ENCODE measurements around the gene CHMP5.

Gene CHMP5

GRCh38 chr9:33244137-33244784 is 20.6 kb upstream of the CHMP5 start:
- DNase-seq: no peak

- DNase-seq: no peak
Measured at GRCh38 chr9:33245341-33245740, 19.5 kb upstream of the CHMP5 start.

GRCh38 chr9:33246269-33246860 is 18.5 kb upstream of the CHMP5 start:
- no peak for DNase-seq

DNA sequence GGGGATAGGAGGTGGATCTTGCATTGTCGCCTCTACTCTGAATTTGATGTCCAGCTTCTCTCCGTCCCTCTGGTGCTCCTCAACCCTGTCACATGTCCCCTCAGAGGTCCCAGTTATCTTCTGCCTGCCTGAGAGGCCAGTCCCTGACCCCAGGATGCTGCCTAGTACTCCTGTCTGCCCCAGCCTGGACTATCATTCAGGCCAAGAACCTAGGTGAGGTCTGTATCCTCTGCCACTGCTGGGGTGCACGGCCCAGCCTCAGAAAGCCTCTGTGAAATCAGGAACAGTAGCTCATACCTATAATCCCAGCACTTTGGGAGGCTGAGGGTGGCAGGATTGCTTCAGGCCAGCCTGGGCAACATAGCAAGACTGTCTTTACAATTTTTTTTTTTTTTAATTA is 16.2 kb upstream of the CHMP5 start:
- DNase-seq: no peak

DNA sequence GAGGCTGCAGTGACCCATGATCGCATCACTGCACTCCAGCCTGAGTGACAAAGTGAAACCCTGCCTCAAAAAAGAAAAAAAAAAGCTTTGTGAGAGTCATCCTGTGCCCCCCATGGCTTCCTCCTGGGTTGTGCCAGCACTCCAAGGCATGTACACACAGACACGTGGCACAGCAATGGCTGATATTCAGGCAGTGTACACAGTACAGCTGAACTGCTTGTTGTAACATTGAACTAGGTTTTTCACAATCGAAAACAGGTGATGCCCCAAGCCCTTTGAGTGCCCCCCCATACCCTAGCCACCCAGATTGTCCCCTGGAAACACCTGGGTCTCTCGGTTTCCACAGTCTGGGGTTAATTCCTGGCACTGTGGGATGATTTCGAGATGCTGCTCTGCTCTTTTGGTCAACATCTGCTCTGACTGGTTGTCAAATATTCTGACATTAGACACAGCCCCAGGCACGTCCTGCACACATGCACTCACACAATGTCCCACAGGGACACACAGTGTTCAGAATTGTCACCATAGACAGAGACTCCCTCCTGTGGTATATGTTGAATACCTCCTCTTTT is 15.7 kb upstream of the CHMP5 start:
- DNase-seq: no peak

DNA sequence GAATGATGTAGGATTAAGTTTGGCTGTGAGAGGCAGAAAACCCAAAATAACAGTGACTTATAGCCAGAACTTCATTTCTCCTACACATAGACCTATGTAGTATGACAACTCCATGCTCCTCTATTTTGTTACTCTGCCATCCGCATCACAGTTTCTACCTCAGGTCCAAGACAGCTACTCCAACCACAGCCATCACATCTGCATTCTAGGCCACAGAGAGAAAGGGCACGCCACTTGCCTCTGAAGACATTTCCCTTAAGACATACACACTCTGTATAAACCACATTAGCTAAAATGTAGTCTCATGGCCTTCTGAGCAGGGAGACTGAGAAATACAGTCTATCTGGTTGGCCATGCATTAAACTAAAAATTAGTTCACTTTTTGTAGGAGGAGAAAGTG is 14.9 kb upstream of the CHMP5 start:
- no peak for DNase-seq

- no peak for DNase-seq
Measured at GRCh38 chr9:33250458-33250995, 14.3 kb upstream of the CHMP5 start.

DNA sequence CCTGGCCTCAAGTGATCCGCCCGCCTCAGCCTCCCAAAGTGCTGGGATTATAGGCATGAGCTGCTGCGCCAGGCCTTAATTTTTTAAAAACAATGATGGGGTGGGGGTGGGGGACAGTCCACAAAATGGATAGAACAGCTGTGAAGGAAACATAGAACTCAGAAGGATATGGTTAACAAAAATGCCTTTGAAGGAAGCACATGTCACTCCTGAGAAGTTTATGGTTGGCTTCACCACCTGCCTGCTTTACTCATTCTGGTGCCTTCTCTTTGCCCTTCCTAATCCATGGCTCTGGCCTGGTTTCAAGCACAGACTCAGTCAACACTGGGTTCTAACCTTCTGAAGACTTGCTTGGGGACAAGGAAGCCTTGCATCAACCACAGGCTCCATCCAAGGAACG is 10.6 kb upstream of the CHMP5 start:
- no peak for DNase-seq

DNA sequence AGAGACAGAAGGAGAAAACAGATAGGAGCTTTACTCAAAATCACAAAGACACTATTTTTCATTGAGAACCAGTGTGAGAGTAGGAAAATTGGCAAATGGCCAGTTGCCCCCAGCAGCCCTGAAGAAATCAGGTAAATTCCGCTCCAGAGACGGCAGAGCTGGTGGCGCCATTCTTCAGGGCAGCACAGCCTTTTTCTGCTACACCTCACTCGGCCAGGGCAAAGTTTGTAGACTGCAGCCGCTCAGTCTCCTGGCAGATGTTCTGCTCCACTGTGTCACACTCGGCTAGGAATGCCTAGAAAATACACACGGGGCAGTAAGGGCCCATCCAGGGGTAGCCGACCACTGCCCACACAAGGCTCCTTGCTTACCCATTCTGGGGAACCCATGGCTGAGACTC is 9.8 kb upstream of the CHMP5 start:
- DNase-seq: no peak

DNA sequence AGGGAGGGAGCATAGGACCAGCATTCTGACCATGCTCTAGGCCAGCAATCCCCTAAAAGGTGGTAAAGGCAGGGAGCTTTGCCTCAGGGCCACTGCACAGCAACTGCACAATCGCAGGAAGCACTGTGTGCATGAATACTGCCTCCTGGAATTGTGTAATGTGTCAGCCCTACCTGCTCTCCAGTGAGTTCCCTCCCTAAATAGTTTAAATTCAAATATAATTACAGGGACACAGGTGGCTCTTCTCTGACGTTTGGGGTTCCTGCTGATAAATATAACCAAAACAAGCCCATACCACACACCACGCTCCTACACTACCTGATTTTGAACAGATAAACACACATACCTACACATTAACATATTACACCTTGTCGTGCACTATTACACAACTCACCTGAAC is 9.4 kb upstream of the CHMP5 start:
- no peak for DNase-seq

DNA sequence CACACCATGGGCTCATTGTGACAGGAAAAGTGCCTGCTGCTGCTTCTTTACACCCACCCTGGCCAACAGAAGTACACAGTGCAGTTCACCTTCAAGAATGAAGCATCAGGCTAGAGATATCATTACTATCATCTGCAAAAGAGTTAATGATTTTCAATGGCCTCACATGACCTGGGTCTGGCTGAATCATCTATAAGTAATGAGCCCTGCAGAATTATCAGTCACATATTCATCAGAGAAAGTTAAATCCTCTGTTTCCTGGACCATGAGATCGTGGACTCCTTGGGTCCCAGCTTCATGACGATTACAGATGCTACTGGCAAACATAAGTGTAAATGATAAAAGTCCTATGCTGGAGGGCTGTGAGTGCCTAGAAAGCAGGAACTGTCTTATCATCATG is 8.6 kb upstream of the CHMP5 start:
- no peak for DNase-seq

- no peak for DNase-seq
Measured at GRCh38 chr9:33257276-33257675, 7.6 kb upstream of the CHMP5 start.

DNA sequence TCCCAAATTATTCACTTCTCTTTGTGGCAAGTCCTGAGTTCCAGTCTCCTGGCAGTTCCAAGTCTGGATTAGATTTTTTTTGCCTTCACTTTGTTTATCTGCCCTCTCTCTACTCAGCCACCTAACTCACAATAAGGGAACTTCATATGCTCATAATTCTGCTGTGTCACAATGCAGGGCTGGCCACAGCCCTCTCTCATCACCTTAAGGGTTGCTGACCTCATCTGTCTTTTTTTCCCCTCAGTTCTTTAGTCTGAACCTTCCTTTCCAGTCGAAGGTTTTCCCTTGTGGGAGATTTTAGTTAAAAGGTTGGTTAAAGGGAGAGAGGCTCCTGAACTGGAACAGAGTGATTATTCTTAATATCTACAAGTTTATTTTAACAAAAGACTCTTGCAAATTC is 4.5 kb upstream of the CHMP5 start:
- DNase-seq: no peak

- DNase-seq: peak; percentile 6
Measured at GRCh38 chr9:33263131-33264002, 1.5 kb upstream of the CHMP5 start.

DNA sequence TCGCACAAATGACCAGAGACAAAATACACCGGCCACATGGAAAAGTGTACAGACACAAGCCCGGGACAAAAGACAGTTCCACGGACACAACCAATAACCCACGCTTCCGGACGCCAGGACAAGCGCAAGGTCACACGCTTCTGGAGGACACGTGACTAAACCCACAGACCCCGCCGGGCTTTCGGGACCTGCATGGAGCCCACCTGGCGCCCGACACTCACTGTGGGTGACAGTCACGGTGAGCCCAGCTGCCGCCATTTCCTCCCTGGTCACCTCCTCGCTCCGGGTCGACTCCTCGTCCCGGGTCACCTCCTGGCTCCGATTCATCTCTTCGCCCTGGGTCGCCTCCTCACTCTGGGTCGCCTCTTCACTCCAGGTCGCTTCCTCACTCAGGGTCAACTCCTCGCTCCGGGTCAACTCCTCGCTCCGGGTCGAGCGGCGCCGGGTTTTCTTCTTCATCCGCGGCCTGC is 811 bp upstream of the CHMP5 start:
- DNase-seq: peak; percentile 24

GRCh38 chr9:33265211-33265865 is 489 bp downstream of the CHMP5 start:
- DNase-seq: no peak

DNA sequence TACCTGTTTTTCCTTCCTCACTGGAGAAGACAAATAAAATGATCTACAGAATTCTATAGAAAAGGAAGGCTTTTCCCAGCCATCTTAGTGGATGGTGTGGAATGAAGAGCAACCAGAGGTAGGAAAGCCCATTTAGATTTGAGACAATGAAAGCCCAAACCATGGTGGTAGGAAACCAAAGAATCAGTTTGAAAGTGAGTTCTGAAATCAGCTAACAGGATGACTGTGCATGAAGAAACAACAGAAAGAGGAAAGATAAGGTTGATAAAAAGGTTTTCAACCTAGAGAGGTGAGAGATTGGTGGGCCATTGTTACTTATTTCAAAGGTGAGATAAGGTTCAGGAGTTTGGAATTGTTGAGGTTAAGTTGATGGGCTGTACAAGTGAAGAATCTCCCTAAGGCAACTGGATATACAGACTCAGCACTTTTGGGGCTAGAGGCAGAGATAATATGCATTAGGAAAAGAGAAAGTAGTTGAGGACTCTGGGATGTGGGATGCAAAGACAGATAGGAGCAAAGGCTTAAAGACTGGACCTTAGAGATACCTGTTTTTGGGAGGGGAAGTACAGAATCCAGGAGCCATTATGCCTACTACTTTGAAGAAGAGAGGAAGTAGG is 2.4 kb downstream of the CHMP5 start:
- DNase-seq: no peak

DNA sequence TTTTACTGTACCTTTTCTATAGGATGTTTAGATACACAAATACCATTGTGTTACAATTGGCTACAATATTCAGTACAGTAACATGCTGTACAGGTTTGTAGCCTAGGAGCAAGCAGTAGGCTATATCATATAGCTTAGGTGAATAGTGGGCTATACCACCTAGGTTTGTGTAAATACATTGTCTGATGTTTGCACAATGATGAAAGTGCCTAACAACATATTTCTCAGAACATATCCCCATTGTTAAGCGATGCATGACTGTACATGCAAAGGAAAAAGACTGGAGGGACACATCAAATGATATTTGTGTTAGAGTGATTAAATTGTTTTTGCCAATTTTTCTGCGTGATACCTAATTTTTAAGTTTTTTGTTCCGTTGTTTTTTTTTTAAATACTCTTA is 5.3 kb downstream of the CHMP5 start:
- no peak for DNase-seq

DNA sequence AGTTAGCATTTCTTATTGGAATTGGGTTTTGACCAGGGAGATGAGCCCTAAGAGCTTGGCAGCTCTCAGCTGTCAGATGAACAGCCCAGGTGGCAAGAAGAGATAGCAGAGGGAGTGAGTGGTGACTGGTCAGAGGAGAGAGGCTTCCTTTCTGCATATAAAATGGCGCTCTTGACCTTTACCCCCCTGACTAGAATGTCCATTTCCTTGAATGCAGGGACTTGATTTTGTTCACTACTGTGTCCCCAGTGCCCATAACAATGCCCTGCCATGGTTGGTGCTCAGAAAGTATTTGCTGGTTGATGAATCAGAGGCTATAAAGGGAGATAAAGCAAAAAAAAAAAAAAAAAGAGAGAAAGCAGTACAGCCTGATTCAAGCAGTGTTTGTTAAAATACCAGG is 7.2 kb downstream of the CHMP5 start:
- no peak for DNase-seq

DNA sequence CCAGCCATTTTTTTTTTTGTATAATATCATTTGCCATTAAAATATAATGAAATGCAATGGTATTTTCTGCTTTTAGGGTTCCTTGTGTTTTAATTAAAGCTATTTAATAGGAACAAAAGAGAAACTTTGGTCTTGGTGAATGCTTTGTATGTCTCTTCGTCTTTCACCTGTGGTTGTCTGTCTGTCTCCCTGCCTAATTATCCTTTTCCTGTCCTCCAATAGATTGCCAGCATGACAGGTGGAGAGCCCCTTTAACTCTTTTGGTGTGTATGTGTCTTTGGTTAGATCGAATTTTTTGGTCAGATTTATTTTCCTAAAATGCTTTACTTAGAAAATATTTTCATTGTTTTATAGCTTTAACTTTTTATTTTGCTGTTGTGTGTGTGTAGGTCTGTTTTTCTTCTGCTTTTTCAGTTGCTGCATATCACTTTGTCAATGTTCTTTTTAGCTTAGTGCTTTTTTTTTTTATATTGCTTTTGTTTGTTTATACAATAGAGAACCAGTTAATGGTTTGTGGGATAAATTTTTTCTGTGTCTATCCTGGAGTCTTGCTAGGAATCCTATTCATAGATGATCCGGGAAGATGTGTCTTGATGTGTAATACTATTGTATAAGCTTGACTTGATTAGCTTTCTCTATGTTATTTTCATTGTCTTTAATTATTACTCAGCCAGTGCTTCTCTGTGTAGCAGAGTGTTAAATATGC is 8.6 kb downstream of the CHMP5 start:
- no peak for DNase-seq

DNA sequence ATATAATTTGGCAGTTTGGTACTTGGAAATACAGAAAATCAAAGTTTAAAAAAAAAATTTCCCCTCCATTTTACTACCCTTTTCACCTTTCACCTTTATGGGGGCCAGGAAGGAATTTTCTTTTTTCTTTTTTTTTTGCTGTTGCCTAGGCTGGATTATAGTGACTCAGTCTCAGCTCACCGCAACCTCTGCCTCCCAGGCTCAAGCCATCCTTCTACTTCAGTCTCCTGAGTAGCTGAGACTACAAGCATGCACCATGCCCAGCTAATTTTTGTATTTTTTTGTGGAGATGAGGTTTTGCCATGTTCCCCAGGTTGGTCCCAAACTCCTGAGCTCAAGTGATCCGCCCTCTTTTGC is 9.1 kb downstream of the CHMP5 start:
- no peak for DNase-seq

GRCh38 chr9:33277484-33277883 is 12.6 kb downstream of the CHMP5 start:
- DNase-seq: no peak

All from central memory CD4-positive, alpha-beta T cell (primary cell).